Sigmoid colon (tissue), 7 donors: ENCODE results near the gene KIFC1. TPM values are rescaled to one million over a fixed set of nuclear protein-coding genes. Genes with fewer than 3 reads are reported as not detected.
A peak's percentile ranks its signal among the peaks of the same experiment; 100 is the strongest.

ENCODE experiments used
- DNase-seq: peaks from one replicate; pipeline ENCODE4 v3.0.0-alpha.2; 2019
- H3K27ac ChIP-seq, 4 donors: fragments of 200-600 bp; sonication (generic); one replicate each; pipeline ENCODE4 v1.5.1; 2016 to 2019; ENCODE audit warnings: mild to moderate bottlenecking in 1 of 4
- H3K27me3 ChIP-seq, 3 donors: fragments of 200-600 bp; sonication (generic); one replicate each; pipeline ENCODE4 v1.5.1; 2019; ENCODE audit warnings: mild to moderate bottlenecking in 1 of 3
- H3K36me3 ChIP-seq, 4 donors: fragments of 200-600 bp; sonication (generic); one replicate each; pipeline ENCODE4 v1.5.1; 2016 to 2019
- H3K4me1 ChIP-seq, 4 donors: fragments of 200-600 bp; sonication (generic); one replicate each; pipeline ENCODE4 v1.5.1; 2017 to 2019
- H3K4me3 ChIP-seq, 4 donors: fragments of 200-600 bp; sonication (generic); one replicate each; pipeline ENCODE4 v1.5.1; 2017 to 2019; ENCODE audit warnings: mild to moderate bottlenecking in 2 of 4, moderate library complexity in 1 of 4
- H3K9me3 ChIP-seq, 4 donors: fragments of 200-600 bp in 3 of 4; sonication (generic) in 3 of 4; one replicate each; pipeline versions ENCODE4 v1.5.1 to v1.6.1; 2013 to 2019
- CTCF ChIP-seq, 4 experiments: fragments of 450-650 bp in 3 of 4; fragments of 200-600 bp in 1 of 4; IDR thresholded peaks; one replicate each; pipeline ENCODE4 v1.5.1; 2016 to 2019; ENCODE audit warnings: antibody characterized with exemption in 4 of 4, mild to moderate bottlenecking in 3 of 4, moderate library complexity in 2 of 4
- EP300 ChIP-seq, 4 donors: sonication (generic); formaldehyde crosslinking; IDR thresholded peaks; one replicate each; pipeline ENCODE4 v1.6.1; 2017; ENCODE audit warnings: antibody characterized with exemption in 4 of 4
- POLR2A ChIP-seq, 2 donors: fragments of 450-650 bp; IDR thresholded peaks; one replicate each; pipeline ENCODE4 v1.6.1; 2016; ENCODE audit warnings: antibody characterized with exemption in 2 of 2, mild to moderate bottlenecking in 2 of 2, moderate library complexity in 2 of 2
- POLR2AphosphoS5 ChIP-seq, 4 donors: sonication (generic); formaldehyde crosslinking; IDR thresholded peaks; one replicate each; pipeline ENCODE4 v1.6.1; 2017; ENCODE audit warnings: antibody characterized with exemption in 4 of 4
- WGBS, 2 donors: extraction: QIAGEN DNeasy Blood & Tissue Kit; methylation state at CpG; one replicate each; pipeline ENCODE4 v1.1.7; 2013; 5-methylcytosine and 5-hydroxymethylcytosine counted together
- intact Hi-C: fragments of 100-400 bp; cut with DNase I; formaldehyde crosslinking; loops from one replicate; pipeline ENCODE4 v1.15.1; 2023
- polyA plus RNA-seq, 3 donors: library from polyadenylated mRNA; stranded (reverse); fragments of 200-250 nt; gene quantifications; one replicate each; pipeline ENCODE4 v1.2.3, GENCODE V29; 2013
- total RNA-seq, 4 donors: library from RNA; depleted of rRNA; stranded (reverse); fragments of >200 nt; gene quantifications; one replicate each; pipeline ENCODE4 v1.1.0, GENCODE V29; 2016
- donor health status: healthy with polysubstance abuse.
- donor health status: Bipolar disorder and iron deficiency.
- donor health status: healthy.

The KIFC1 gene
- total and polyA plus RNA-seq, 7 donors, result 0.49 to 23.0 (median 1.8) TPM

- Histone ChIP-seq H3K27ac (peak overlapping the region; percentile 93 to 100 (median 98)), H3K4me1 (peaks cover 0 to 47% (median 34%) of the 10 kb centered on the region in 4 donors)
- intact Hi-C loops, result loop anchor here (10.0 kb wide), 1 partner anchor 1217 kb away; the partner anchor contains the start of genes GPSM3 and PBX2
These were observed 20.0 kb downstream of the KIFC1 start for GRCh38 chr6:33411632-33412005.

DNA sequence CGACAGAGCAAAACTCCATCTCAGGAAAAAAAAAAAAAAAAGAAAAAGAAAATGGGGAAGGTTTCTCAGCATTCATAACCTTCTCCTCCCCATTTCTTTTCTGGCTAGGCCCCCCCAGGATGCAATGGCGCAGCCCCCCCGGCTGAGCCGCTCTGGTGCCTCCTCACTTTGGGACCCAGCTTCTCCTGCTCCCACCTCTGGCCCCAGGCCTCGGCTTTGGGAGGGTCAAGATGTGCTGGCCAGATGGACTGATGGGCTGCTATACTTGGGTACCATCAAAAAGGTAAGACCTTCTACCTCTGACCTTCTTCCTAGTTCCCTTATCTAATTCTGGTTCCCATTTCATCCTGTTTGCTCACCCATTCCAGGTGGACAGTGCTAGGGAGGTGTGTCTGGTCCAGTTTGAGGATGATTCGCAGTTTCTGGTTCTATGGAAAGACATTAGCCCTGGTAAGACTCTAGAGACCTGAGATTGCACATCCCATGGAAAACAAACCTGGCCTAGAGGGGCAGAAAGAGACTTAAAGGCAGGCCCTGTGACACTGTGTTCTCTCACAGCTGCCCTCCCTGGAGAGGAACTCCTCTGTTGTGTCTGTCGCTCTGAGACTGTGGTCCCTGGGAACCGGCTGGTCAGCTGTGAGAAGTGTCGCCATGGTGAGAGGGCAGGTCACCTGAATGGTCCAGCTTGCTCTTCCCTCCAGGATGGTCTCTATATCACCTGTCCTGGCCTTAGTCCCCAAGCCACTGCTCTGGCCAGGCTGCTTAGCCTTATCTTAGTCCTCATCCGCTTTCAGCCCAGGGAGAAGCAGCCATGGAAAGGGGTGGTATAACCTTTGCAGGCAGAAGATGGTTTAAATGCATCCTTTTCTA lies 20.8 kb downstream of the KIFC1 start:
- TF ChIP-seq EP300 (IDR thresholded peaks at IDR 0.05) (no peak), CTCF (IDR thresholded peaks at IDR 0.05) (no peak), POLR2AphosphoS5 (IDR thresholded peaks at IDR 0.05) (no peak), POLR2A (IDR thresholded peaks at IDR 0.05) (no peak)
- WGBS, 2 donors, result 93 to 95% methylated on average over 10 of the region's 10 CpGs
- H3K9me3 ChIP-seq, result no peaks in the 10 kb centered on the region
- H3K27ac ChIP-seq, result peak overlapping the region; percentile 93 to 100 (median 98)
- peak overlapping the region in 2 of 4 donors; percentile 86 to 93 for H3K4me3 ChIP-seq
- no peak for DNase-seq
- peaks cover 0 to 55% (median 41%) of the 10 kb centered on the region in 4 donors for H3K4me1 ChIP-seq
- H3K36me3 ChIP-seq, result peaks cover 12 to 48% (median 29%) of the 10 kb centered on the region in 4 donors
- intact Hi-C loops, result loop anchor here (10.0 kb wide), 1 partner anchor 1218 kb away; the partner anchor contains the start of genes GPSM3 and PBX2
- H3K27me3 ChIP-seq, result no peaks in the 10 kb centered on the region

More at GRCh38 chr6:33411632-33412005, 20.0 kb downstream of the KIFC1 start:
- no peaks in the 10 kb centered on the region for H3K27me3 ChIP-seq
- TF ChIP-seq POLR2A (IDR thresholded peaks at IDR 0.05) (no peak), POLR2AphosphoS5 (IDR thresholded peaks at IDR 0.05) (no peak)
- no peaks in the 10 kb centered on the region for H3K9me3 ChIP-seq
- peaks cover 12 to 46% (median 29%) of the 10 kb centered on the region in 4 donors for H3K36me3 ChIP-seq
- no peak for DNase-seq
- peak overlapping the region; percentile 86 to 99 (median 90) for H3K4me3 ChIP-seq
- WGBS, 2 donors, result 68 to 72% methylated on average over 6 of the region's 6 CpGs

GRCh38 chr6:33413241-33414120 lies 21.9 kb downstream of the KIFC1 start:
- no peak for DNase-seq
- Histone ChIP-seq H3K4me3 (no peak overlapping the region), H3K9me3 (no peaks in the 10 kb centered on the region), H3K4me1 (peaks cover 0 to 58% (median 45%) of the 10 kb centered on the region in 4 donors), H3K27ac (peak overlapping the region in 2 of 4 donors; percentile 93 to 97), H3K36me3 (peaks cover 12 to 48% (median 29%) of the 10 kb centered on the region in 4 donors), H3K27me3 (no peaks in the 10 kb centered on the region)
- 85 to 89% methylated on average over 14 of the region's 14 CpGs for WGBS, 2 donors
- TF ChIP-seq CTCF (IDR thresholded peaks at IDR 0.05) (no peak), POLR2AphosphoS5 (IDR thresholded peaks at IDR 0.05) (no peak), EP300 (IDR thresholded peaks at IDR 0.05) (no peak), POLR2A (IDR thresholded peaks at IDR 0.05) (no peak)
- intact Hi-C loops, result loop anchor here (10.0 kb wide), 1 partner anchor 1219 kb away; the partner anchor contains the start of genes GPSM3 and PBX2

GRCh38 chr6:33414592-33415271 lies 23.1 kb downstream of the KIFC1 start:
- Histone ChIP-seq H3K27ac (peak overlapping the region in 1 of 4 donors; percentile 97), H3K27me3 (no peaks in the 10 kb centered on the region), H3K4me3 (no peak overlapping the region), H3K36me3 (peaks cover 12 to 48% (median 29%) of the 10 kb centered on the region in 4 donors), H3K4me1 (peaks cover 0 to 66% (median 55%) of the 10 kb centered on the region in 4 donors), H3K9me3 (no peaks in the 10 kb centered on the region)
- DNase-seq, result no peak
- WGBS, 2 donors, result 75% methylated on average over 12 of the region's 12 CpGs
- no peak for TF ChIP-seq CTCF (IDR thresholded peaks at IDR 0.05)
- no peak for TF ChIP-seq POLR2AphosphoS5 (IDR thresholded peaks at IDR 0.05)
- no peak for TF ChIP-seq EP300 (IDR thresholded peaks at IDR 0.05)
- no peak for TF ChIP-seq POLR2A (IDR thresholded peaks at IDR 0.05)
- intact Hi-C loops, result loop anchor here (5.0 to 10.0 kb wide), 2 partner anchors 442 to 1220 kb away; partner anchors contain the start of genes GPSM3 and PBX2
